Measurements from ENCODE around the gene FMOD.

- TF ChIP-seq ATF2 (tag by site-specific recombination; IDR thresholded peaks at IDR 0.05; ENCODE audit: low read depth): no peak
- no peak for TF ChIP-seq PRDM2 (tag by site-specific recombination; IDR thresholded peaks at IDR 0.05; ENCODE audit: borderline replicate concordance)
- TF ChIP-seq REST (tag by site-specific recombination; IDR thresholded peaks at IDR 0.05): no peak
- TF ChIP-seq ZNF776 (tag by site-specific recombination; IDR thresholded peaks at IDR 0.05; ENCODE audit: borderline replicate concordance): no peak
- no peak for TF ChIP-seq CTCF (tag by site-specific recombination; IDR thresholded peaks at IDR 0.05)
- TF ChIP-seq ZEB2 (tag by site-specific recombination; IDR thresholded peaks at IDR 0.05): no peak
- no peak for TF ChIP-seq ZNF580 (tag by site-specific recombination; IDR thresholded peaks at IDR 0.05)
Observed at GRCh38 chr1:203300441-203301330, 50.2 kb downstream of the FMOD start.
